Retinal pigment epithelial cell (primary cell): ENCODE results near the gene PCDHGA3.
A peak's percentile ranks its signal among the peaks of the same experiment; 100 is the strongest.
"Not testable (repeated sequence)": the region's sequence is repeated elsewhere in the genome, so short reads cannot be mapped to it uniquely, and the experiment has no call there.

Experiments
- DNase-seq: peaks from one replicate; pipeline ENCODE4 v3.0.0-alpha.2; 2010; ENCODE audit warnings: low read depth
- H3K4me3 ChIP-seq: 2 replicates; pipeline ENCODE4 v1.5.1; 2011; ENCODE audit warnings: mild to moderate bottlenecking, low read length, control low read depth, moderate library complexity
- CTCF ChIP-seq: conservative IDR thresholded peaks from 2 replicates; pipeline ENCODE4 v1.5.1; 2011; ENCODE audit warnings: low read depth, low read length, control low read depth, inconsistent platforms

Gene PCDHGA3

GRCh38 chr5:141320225-141321169, 23.1 kb upstream of the PCDHGA3 start, which contains the start of gene TAF7:
TAF7 (minus strand) TSS chr5:141320784; CDS start chr5:141320044, 740 bp downstream.
- peak; percentile 75 for DNase-seq
- TF ChIP-seq CTCF, result peak; percentile 93
- peak within 1 kb of the TSS; percentile 87 for H3K4me3 ChIP-seq

DNA sequence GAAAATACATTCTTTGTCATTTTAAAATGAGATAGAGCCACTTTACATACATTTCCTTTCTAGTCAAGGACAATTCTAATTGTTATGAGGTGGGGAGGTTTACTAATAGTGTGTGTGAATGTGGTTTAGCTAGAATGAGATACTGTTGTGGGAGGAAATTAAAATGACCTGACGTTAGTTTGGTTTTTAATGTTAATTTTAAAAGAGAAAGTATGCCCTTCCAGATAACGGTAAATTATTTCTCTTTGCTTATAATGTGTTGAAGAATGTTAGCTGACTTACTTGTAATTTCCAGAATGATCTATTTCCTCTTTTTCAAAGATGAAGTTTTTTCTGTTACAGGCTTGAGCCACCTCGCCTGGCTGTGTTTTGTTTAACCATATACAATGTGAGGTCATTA, 21.4 kb upstream of the PCDHGA3 start:
- DNase-seq, result no peak
- H3K4me3 ChIP-seq, result no peak overlapping the region
- TF ChIP-seq CTCF, result no peak

DNA sequence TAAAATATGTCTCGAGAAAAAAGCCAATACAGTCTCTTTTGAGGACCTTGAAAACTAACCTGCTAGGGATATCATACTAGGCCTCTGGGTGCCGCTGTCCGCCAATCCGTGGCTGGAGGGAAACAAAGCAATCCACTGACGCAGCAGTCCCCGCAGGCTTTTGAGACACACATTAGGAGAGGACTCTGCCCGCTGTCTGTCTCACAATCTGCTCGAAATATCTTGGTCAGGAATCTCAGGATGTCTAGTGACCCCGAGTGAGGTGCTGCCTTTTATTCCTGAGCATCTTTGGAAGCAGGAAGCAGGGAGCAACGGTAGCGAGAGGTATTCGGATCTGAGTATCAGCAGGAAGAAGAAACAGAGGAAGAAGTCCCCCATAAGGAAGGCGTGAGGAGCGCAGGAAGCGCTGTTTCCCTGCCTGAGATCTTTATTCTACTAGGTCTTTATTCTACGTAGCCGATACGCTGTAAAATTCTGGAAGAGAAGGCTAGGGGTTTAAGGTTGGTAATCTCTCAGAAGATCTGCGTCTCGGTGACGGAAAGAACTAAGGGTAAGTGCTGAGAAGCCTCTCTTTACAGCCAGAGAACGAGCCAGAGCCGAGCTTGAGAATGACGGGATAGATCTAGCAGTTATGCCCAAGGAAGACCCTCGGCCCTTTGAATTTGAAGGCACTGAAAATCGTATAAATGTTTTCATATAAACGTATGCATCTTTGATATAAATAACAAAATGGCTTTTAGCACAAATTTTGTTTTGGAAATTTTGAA, 17.4 kb upstream of the PCDHGA3 start:
- DNase-seq, result no peak
- H3K4me3 ChIP-seq, result peak overlapping the region; percentile 41
- TF ChIP-seq CTCF, result peak; percentile 49

DNA sequence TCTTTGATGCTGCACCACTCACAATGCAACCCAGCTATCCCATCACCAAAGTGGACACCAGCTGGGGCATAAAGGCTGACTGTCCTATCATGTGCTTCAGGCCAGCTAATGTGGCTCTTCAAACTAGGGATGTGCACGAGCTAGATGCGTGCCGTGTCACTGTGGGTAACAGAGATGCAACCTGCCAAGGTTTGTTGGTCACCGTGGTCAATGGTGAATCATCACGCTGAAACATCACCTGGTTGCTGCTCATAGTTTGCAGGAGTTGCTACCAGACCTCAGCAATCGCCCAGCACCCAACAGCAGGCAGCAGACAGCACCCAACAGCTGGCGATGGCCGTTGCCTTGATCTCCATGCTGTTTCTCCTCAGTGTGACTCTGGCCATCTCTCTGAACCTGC, 15.4 kb upstream of the PCDHGA3 start:
- DNase-seq, result no peak
- no peak for TF ChIP-seq CTCF

GRCh38 chr5:141330299-141331080, 13.1 kb upstream of the PCDHGA3 start, which contains the start of gene PCDHGA1:
PCDHGA1 (plus strand) TSS chr5:141330514.
- DNase-seq, result no peak
- H3K4me3 ChIP-seq, result peak within 1 kb of the TSS; percentile 43
- TF ChIP-seq CTCF, result peak; percentile 55

More for the DNA sequence above, 15.4 kb upstream of the PCDHGA3 start:
- no peak overlapping the region for H3K4me3 ChIP-seq

- not testable (repeated sequence) for H3K4me3 ChIP-seq, DNase-seq
Observed at GRCh38 chr5:141332571-141332970, 11.1 kb upstream of the PCDHGA3 start.
